GM10847 (cell line): ENCODE results near the gene SCRN2.

ENCODE experiments used
- POLR2A ChIP-seq: IDR thresholded peaks from 2 replicates; pipeline ENCODE4 v1.6.1; 2011; ENCODE audit not compliant: insufficient read length; ENCODE audit errors: extremely low read depth

Gene SCRN2

GRCh38 chr17:47840001-47840741 is 902 bp downstream of the SCRN2 start:
- no peak for TF ChIP-seq POLR2A

- TF ChIP-seq POLR2A: no peak
Observed at GRCh38 chr17:47839071-47839470, 2.0 kb downstream of the SCRN2 start.

- TF ChIP-seq POLR2A: no peak
Observed at GRCh38 chr17:47838636-47839035, 2.4 kb downstream of the SCRN2 start.

- TF ChIP-seq POLR2A: no peak
Observed at GRCh38 chr17:47837401-47838039, 3.6 kb downstream of the SCRN2 start.

GRCh38 chr17:47836601-47837000 is 4.5 kb downstream of the SCRN2 start:
- no peak for TF ChIP-seq POLR2A

GRCh38 chr17:47834756-47835155 is 6.3 kb downstream of the SCRN2 start:
- no peak for TF ChIP-seq POLR2A

GRCh38 chr17:47831934-47832327 is 9.1 kb downstream of the SCRN2 start:
- no peak for TF ChIP-seq POLR2A

- TF ChIP-seq POLR2A: peak; percentile 96
Observed at GRCh38 chr17:47831003-47831933, 9.8 kb downstream of the SCRN2 start, which contains the start of the genes LRRC46 and MRPL10. Gene LRRC46 (plus strand): TSS chr17:47831670. CDS start chr17:47831990, 320 bp downstream. Gene MRPL10 (minus strand): TSS chr17:47831541. CDS start chr17:47831511, 30 bp downstream.

- no peak for TF ChIP-seq POLR2A
Observed at GRCh38 chr17:47830396-47831002, 10.6 kb downstream of the SCRN2 start.

- no peak for TF ChIP-seq POLR2A
Observed at GRCh38 chr17:47829870-47830269, 11.2 kb downstream of the SCRN2 start.

GRCh38 chr17:47823519-47823918 is 17.6 kb downstream of the SCRN2 start:
- TF ChIP-seq POLR2A: no peak

- no peak for TF ChIP-seq POLR2A
Observed at GRCh38 chr17:47822785-47823184, 18.3 kb downstream of the SCRN2 start.

GRCh38 chr17:47821424-47822391 is 19.4 kb downstream of the SCRN2 start, which contains the start of gene OSBPL7:
Gene OSBPL7 (minus strand): TSS chr17:47821794. CDS start chr17:47820278, 1,516 bp downstream.
- peak; percentile 62 for TF ChIP-seq POLR2A

- TF ChIP-seq POLR2A: no peak
Observed at GRCh38 chr17:47821031-47821423, 20.0 kb downstream of the SCRN2 start.
